PFSK-1 (cell line): ENCODE measurements around the gene SOBP.

ENCODE experiments used
- FOXP2 ChIP-seq: optimal IDR thresholded peaks from 2 replicates; pipeline ENCODE3; 2011; ENCODE audit warnings: borderline replicate concordance, control low read depth, inconsistent platforms; ENCODE audit not compliant: insufficient read depth; ENCODE audit errors: extremely low read length, extremely low read depth
- POLR2AphosphoS5 ChIP-seq: IDR thresholded peaks from 2 replicates; pipeline ENCODE4 v1.6.1; 2012; ENCODE audit warnings: low read depth, mild to moderate bottlenecking, control low read depth, low read length, moderate library complexity
- SIN3A ChIP-seq: IDR thresholded peaks from 2 replicates; pipeline ENCODE4 v1.6.1; 2012; ENCODE audit warnings: mild to moderate bottlenecking, low read length, moderate library complexity, borderline replicate concordance; ENCODE audit not compliant: insufficient read depth
- TAF1 ChIP-seq: IDR thresholded peaks from 2 replicates; pipeline ENCODE4 v1.6.1; 2012; ENCODE audit warnings: low read length, control low read depth, borderline replicate concordance; ENCODE audit not compliant: insufficient read depth
- TF ChIP-seq, protein P1 (sequence below), 2 experiments: IDR thresholded peaks; 2 replicates each; pipeline versions ENCODE4 v1.6.1 to v1.8.0; 2011 to 2012; ENCODE audit warnings: low read depth in 2 of 2, low read length in 2 of 2, control low read depth in 1 of 2, inconsistent platforms in 1 of 2, mild to moderate bottlenecking in 1 of 2, moderate library complexity in 1 of 2; ENCODE audit not compliant: insufficient read depth in 1 of 2

The SOBP gene

DNA sequence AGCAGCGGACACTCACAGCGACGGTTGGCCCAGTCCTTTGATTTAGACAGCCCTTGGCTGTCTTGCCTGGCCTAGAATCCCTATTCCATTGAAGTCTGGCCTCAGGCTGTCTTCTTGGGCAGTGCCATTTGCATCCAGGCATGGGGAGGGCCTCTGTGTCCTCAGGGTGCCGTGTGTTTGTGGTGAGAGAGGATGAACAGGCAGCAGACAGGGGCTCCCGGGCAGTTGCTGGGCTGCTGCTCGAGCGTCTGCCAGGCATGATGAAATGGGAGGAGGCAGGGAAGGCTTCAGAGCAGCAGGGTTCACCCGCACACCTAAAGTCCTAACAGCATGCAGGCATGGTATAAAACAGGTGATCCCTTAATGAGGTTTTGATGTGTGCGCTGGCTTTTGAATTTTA is 126.9 kb downstream of the SOBP start:
- TF ChIP-seq, protein P1, sequence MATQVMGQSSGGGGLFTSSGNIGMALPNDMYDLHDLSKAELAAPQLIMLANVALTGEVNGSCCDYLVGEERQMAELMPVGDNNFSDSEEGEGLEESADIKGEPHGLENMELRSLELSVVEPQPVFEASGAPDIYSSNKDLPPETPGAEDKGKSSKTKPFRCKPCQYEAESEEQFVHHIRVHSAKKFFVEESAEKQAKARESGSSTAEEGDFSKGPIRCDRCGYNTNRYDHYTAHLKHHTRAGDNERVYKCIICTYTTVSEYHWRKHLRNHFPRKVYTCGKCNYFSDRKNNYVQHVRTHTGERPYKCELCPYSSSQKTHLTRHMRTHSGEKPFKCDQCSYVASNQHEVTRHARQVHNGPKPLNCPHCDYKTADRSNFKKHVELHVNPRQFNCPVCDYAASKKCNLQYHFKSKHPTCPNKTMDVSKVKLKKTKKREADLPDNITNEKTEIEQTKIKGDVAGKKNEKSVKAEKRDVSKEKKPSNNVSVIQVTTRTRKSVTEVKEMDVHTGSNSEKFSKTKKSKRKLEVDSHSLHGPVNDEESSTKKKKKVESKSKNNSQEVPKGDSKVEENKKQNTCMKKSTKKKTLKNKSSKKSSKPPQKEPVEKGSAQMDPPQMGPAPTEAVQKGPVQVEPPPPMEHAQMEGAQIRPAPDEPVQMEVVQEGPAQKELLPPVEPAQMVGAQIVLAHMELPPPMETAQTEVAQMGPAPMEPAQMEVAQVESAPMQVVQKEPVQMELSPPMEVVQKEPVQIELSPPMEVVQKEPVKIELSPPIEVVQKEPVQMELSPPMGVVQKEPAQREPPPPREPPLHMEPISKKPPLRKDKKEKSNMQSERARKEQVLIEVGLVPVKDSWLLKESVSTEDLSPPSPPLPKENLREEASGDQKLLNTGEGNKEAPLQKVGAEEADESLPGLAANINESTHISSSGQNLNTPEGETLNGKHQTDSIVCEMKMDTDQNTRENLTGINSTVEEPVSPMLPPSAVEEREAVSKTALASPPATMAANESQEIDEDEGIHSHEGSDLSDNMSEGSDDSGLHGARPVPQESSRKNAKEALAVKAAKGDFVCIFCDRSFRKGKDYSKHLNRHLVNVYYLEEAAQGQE (IDR thresholded peaks at IDR 0.05; ENCODE audit: insufficient read depth in 1 of 2, low read depth in 2 of 2, low read length in 2 of 2): no peak
- TF ChIP-seq SIN3A (no peak), FOXP2 (no peak), POLR2AphosphoS5 (no peak), TAF1 (no peak)

DNA sequence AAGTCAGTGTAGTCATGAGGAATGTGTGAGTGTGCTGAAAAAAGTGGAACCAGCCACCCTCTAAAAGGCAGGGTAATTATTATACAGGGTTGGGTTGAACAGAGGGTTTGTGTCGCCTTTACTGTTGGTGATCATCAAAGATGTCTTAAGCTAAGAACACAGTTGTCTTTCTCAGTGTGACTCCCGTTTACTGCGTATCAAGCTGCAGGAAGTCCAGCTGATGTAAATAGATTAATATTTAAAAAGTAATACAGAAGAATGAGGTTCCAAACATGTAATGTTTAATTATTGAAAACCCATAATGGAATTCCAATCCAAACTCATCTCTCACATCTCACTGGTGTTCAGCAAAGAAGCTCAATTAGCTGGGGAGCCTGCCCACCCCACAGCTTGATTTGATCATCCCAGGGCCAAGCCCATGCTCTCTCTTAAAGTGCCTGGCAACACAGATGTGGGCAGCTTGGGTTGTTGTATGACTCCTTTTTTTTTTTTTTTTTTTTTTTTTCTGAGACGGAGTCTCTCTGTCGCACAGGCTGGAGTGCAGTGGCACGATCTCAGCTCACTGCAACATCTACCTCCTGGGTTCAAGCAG is 127.5 kb downstream of the SOBP start:
- no peak for TF ChIP-seq FOXP2
- TF ChIP-seq, protein P1 (IDR thresholded peaks at IDR 0.05; ENCODE audit: insufficient read depth in 1 of 2, low read depth in 2 of 2, low read length in 2 of 2): no peak
- TF ChIP-seq POLR2AphosphoS5: no peak
- no peak for TF ChIP-seq TAF1
- no peak for TF ChIP-seq SIN3A

DNA sequence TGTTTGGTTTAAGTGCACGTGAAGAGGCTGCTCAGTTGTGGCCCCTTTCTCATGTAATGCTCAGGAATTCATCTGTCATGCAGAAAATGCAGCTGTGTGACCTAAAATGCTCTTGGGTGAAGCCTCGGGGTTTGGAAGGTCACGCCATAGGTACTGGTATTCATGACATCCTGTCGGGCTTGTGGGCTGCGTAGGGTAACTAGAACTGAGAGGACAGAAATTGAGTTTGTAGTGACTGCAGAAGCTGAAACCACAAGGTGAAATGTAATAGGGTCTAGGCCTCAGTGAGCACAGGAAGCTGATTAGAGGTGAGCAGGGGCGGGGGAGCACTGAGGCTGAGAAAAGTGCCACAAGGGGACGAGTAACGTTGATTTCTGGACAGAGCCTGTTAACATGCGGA is 128.8 kb downstream of the SOBP start:
- no peak for TF ChIP-seq FOXP2
- TF ChIP-seq POLR2AphosphoS5: no peak
- no peak for TF ChIP-seq SIN3A
- TF ChIP-seq TAF1: no peak
- TF ChIP-seq, protein P1 (IDR thresholded peaks at IDR 0.05; ENCODE audit: insufficient read depth in 1 of 2, low read depth in 2 of 2, low read length in 2 of 2): no peak

DNA sequence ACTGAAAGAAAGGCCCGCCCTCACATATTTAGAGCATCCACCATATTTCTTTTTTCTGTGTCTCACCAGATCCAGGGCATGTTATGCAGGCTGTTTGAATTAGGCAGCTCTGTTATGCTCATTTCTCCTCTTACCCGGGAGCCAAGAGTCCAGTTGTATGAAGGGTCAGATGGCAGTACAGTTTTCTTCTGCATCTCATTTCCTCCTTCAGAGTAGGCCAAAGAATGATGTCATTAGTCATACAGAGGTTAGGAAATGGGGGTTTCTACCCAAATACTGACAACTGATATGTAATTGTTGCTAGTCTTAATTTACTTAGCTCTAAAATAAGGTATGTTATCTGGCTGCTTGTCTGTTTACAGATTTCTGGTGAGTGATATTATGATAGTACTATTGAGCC is 130.8 kb downstream of the SOBP start:
- TF ChIP-seq, protein P1 (IDR thresholded peaks at IDR 0.05; ENCODE audit: insufficient read depth in 1 of 2, low read depth in 2 of 2, low read length in 2 of 2): no peak
- TF ChIP-seq SIN3A (no peak), FOXP2 (no peak), TAF1 (no peak), POLR2AphosphoS5 (no peak)
